HCT116 (cell line): Measurements from ENCODE around the gene PRKAR2A.

Experiments used
- CEBPB ChIP-seq: IDR thresholded peaks from 2 replicates; pipeline ENCODE4 v1.6.1; 2012; ENCODE audit warnings: low read depth
- CTCF ChIP-seq, 3 experiments: fragments of 200-600 bp in 1 of 3; sonication (generic) in 1 of 3; IDR thresholded peaks in 2 of 3; conservative IDR thresholded peaks in 1 of 3; 2 replicates each; pipeline ENCODE4 v1.5.1; 2012 to 2017; ENCODE audit warnings: low read depth in 2 of 3, low read length in 2 of 3, antibody characterized with exemption in 1 of 3, borderline replicate concordance in 1 of 3, control low read depth in 1 of 3, mild to moderate bottlenecking in 1 of 3, mixed read lengths in 1 of 3, mixed run types in 1 of 3, moderate library complexity in 1 of 3; ENCODE audit not compliant: insufficient read depth in 1 of 3
- EZH2phosphoT487 ChIP-seq: fragments of 200-600 bp; IDR thresholded peaks from 2 replicates; pipeline ENCODE4 v1.6.1; 2018; ENCODE audit warnings: antibody characterized with exemption, borderline replicate concordance
- JUND ChIP-seq: IDR thresholded peaks from 2 replicates; pipeline ENCODE4 v1.6.1; 2012
- MAX ChIP-seq: IDR thresholded peaks from 2 replicates; pipeline ENCODE4 v1.6.1; 2012
- POLR2A ChIP-seq: IDR thresholded peaks from 2 replicates; pipeline ENCODE4 v1.7.0; 2011; ENCODE audit warnings: borderline replicate concordance; ENCODE audit not compliant: insufficient read depth, insufficient read length; ENCODE audit errors: extremely low read depth
- RAD21 ChIP-seq: IDR thresholded peaks from 2 replicates; pipeline ENCODE4 v1.6.1; 2012; ENCODE audit warnings: low read depth, mild to moderate bottlenecking
- REST ChIP-seq: IDR thresholded peaks from 2 replicates; pipeline ENCODE4 v1.6.1; 2012; ENCODE audit warnings: low read depth
- SIN3A ChIP-seq: IDR thresholded peaks from 2 replicates; pipeline ENCODE4 v1.6.1; 2012; ENCODE audit warnings: low read depth

- TF ChIP-seq CTCF (IDR thresholded peaks at IDR 0.05 in 2 of 3, conservative IDR thresholded peaks at IDR 0.05 in 1 of 3; ENCODE audit: borderline replicate concordance in 1 of 3, insufficient read depth in 1 of 3, low read depth in 2 of 3, low read length in 2 of 3) (no peak), POLR2A (no peak), RAD21 (no peak), JUND (no peak), REST (no peak), CEBPB (no peak), MAX (no peak), SIN3A (no peak), EZH2phosphoT487 (no peak)
These were observed 108.6 kb downstream of the PRKAR2A start for GRCh38 chr3:48738926-48739616.
